ENCODE data around the gene CLBA1. TPM values are rescaled to one million over a fixed set of nuclear protein-coding genes. Genes with fewer than 3 reads are reported as not detected.

The CLBA1 gene
- total and polyA plus RNA-seq, 9 of the 15 experiments (the other 6 are each of a cell fraction or from before 2014, with no cell fraction given), result 0.04 to 3.9 (median 2.6) TPM

DNA sequence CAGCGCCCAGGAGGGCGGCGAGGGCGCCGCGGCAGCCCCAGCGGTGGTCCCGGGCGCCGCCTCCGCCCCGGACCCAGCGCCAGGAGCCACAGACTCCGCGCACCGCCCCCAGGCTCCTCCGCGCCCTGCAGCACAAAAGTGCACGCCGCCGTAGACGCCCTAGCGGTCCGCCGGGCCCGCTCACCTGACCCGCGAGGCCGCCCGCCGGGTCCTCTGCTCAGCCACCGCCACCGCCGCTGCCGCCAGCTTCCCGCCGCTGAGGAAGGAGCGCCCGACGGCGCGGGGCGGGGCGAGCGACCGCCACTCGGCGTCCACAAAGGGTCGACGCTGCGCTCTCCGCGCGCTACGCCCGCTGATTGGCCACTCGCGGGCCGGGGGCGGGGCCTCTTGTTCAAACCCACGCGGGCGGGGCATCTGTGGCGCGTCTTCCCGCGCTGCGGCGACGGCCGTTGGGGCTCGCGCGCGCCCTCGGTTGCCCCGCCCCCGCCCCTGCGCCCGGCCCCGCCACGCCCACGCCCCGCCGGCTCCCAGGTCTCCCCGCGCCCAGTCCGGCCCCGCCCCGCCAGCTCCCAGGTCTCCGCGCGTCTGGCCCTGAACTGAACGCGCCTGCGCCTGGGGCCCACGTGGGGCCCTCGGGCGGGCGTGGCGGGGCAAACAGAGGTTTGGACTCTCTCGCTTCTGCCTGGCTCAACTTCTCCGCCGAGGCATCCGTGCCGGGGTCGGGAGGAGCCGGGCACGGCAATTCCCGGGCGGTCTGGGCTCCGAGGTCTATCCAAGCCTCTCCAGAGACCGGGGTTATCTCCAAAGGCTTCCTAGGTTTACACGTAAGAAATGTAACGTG is 35.4 kb downstream of the CLBA1 start, which contains the start of gene CDCA4 (continued):
- TF ChIP-seq ZNF133 (CRISPR knock-in tag; IDR thresholded peaks at IDR 0.05), result no peak
- no peak for TF ChIP-seq HMG20A (CRISPR knock-in tag; conservative IDR thresholded peaks at IDR 0.05)
- TF ChIP-seq CTCFL (IDR thresholded peaks at IDR 0.05; ENCODE audit: borderline replicate concordance, insufficient read depth, low read depth, low read length, poor library complexity, severe bottlenecking), result peak; percentile 53
- peak; percentile 83; the same call in 1 of the 2 replicates for TF ChIP-seq EP400 (IDR thresholded peaks at IDR 0.05)
- TF ChIP-seq, protein P1, sequence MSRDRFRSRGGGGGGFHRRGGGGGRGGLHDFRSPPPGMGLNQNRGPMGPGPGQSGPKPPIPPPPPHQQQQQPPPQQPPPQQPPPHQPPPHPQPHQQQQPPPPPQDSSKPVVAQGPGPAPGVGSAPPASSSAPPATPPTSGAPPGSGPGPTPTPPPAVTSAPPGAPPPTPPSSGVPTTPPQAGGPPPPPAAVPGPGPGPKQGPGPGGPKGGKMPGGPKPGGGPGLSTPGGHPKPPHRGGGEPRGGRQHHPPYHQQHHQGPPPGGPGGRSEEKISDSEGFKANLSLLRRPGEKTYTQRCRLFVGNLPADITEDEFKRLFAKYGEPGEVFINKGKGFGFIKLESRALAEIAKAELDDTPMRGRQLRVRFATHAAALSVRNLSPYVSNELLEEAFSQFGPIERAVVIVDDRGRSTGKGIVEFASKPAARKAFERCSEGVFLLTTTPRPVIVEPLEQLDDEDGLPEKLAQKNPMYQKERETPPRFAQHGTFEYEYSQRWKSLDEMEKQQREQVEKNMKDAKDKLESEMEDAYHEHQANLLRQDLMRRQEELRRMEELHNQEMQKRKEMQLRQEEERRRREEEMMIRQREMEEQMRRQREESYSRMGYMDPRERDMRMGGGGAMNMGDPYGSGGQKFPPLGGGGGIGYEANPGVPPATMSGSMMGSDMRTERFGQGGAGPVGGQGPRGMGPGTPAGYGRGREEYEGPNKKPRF (IDR thresholded peaks at IDR 0.05; ENCODE audit: low read depth, low read length), result no peak
- no peak for TF ChIP-seq ZC3H11A (IDR thresholded peaks at IDR 0.05; ENCODE audit: low read depth, low read length)
- no peak for TF ChIP-seq XRCC3 (IDR thresholded peaks at IDR 0.05)
- no peak for TF ChIP-seq SP2 (IDR thresholded peaks at IDR 0.05; ENCODE audit: extremely low read depth, low read depth, low read length, poor library complexity, severe bottlenecking)
- peak; percentile 24 for TF ChIP-seq POLR2B (IDR thresholded peaks at IDR 0.05; ENCODE audit: low read depth, partially characterized antibody)
- peak; percentile 31; the same call in 1 of the 2 replicates for TF ChIP-seq ARID4B (CRISPR knock-in tag; IDR thresholded peaks at IDR 0.05)
- TF ChIP-seq NCOA4 (IDR thresholded peaks at IDR 0.05; ENCODE audit: partially characterized antibody), result no peak
- TF ChIP-seq ZBTB1 (CRISPR knock-in tag; IDR thresholded peaks at IDR 0.05; ENCODE audit: borderline replicate concordance, low read depth), result no peak

Measured in K562 (cell line).